ENCODE results near the gene APEH.

APEH gene

DNA sequence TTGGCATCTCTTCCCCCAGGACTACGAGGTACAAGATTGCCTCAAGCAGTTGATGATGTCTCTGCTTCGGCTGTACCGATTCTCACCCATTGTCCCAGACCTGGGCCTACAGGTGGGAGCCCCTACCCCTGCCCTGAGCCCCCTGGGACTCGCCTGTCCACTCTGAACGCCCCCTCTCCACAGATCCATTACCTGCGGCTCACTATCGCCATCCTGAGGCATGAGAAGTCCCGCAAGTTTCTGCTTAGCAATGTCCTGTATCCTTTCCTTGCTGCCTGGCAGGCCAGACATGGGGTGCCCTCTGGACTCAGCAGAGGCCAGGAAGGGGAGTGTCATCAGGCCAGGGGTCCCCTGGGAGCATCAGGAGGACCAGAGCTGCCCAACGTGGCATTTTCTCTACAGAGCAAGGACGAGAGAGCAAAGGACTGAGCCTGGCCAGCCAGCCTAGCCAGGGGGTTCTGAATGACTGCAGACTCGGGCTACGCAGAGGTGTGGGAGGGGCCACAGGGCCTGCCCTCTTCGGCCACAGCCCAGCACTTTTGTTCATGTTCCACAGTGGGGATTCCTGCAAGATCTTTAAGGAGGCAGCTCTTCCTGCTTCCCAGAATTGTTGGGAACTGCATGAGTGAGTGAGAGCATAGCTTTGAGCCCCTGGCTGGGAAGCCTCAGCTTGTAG, 26.4 kb downstream of the APEH start:
- Histone ChIP-seq H3K27me3 (ENCODE audit: control insufficient read depth, insufficient read depth, low read length) (no peaks in the 10 kb centered on the region), H3K36me3 (ENCODE audit: control insufficient read depth, insufficient read depth, low read length) (no peaks in the 10 kb centered on the region), H3K4me3 (ENCODE audit: low read length) (no peak overlapping the region), H3K9ac (ENCODE audit: low read length) (no peak overlapping the region), H3K4me1 (ENCODE audit: control insufficient read depth, insufficient read depth, low read length) (no peaks in the 10 kb centered on the region), H3K9me3 (ENCODE audit: control insufficient read depth, low read length) (no peaks in the 10 kb centered on the region)

DNA sequence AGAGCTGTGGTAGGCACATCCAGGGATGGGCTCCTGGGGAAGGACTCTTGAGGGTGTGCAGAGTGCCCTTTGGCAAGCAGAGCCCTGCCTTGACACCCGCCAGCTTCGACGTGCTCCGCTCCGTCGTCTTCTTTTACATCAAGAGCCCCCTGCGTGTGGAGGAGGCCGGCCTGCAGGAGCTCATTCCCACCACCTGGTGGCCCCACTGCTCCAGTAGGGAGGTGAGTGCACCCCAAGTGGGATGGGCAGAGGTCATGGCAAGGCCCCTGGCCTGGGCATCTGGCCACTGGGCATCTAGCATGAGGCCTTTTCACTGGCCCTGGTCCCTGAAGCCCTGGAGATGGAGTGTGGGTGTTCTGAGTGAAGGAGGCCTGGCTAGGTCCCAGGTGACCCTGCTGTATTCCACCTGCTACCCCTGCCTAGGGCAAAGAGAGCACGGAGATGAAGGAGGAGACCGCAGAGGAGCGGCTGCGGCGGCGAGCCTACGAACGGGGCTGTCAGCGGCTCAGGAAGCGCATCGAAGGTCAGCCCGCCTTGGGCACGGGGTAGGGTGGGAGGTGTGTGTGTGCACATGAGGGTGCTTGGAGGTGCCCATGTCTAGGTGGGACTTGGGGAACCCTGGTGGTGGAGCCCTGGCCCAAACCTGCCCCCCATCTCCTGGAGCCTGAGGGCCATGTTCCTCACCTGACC, 27.4 kb downstream of the APEH start:
- H3K9ac ChIP-seq (ENCODE audit: low read length): no peak overlapping the region

DNA sequence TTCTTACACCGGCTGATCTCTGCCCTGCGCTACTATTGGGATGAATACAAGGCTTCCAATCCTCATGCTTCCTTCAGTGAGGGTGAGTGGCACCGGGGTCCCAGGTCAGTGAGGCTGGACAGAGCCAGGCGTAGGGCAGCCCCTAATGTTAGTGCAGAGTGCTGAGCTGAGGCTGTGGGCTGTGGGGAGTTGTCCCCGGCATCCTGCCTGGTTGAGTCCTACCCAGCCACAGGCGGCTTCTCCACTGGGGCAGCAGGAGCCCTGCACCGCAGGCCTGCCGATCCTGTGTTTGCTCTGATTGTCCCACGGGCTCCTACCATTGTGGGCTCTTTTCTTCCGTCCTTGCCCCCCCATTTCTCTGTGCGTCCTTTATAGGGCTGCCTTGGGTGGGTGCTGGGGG, 28.5 kb downstream of the APEH start:
- H3K9ac ChIP-seq (ENCODE audit: low read length): no peak overlapping the region
- no peaks in the 10 kb centered on the region for H3K27me3 ChIP-seq (ENCODE audit: control insufficient read depth, insufficient read depth, low read length)
- no peak overlapping the region for H3K4me3 ChIP-seq (ENCODE audit: low read length)
- no peaks in the 10 kb centered on the region for H3K4me1 ChIP-seq (ENCODE audit: control insufficient read depth, insufficient read depth, low read length)
- H3K36me3 ChIP-seq (ENCODE audit: control insufficient read depth, insufficient read depth, low read length): no peaks in the 10 kb centered on the region
- H3K9me3 ChIP-seq (ENCODE audit: control insufficient read depth, low read length): no peaks in the 10 kb centered on the region

More for the DNA sequence above, 27.4 kb downstream of the APEH start:
- Histone ChIP-seq H3K4me1 (ENCODE audit: control insufficient read depth, insufficient read depth, low read length) (no peaks in the 10 kb centered on the region), H3K36me3 (ENCODE audit: control insufficient read depth, insufficient read depth, low read length) (no peaks in the 10 kb centered on the region), H3K27me3 (ENCODE audit: control insufficient read depth, insufficient read depth, low read length) (no peaks in the 10 kb centered on the region), H3K4me3 (ENCODE audit: low read length) (no peak overlapping the region), H3K9me3 (ENCODE audit: control insufficient read depth, low read length) (no peaks in the 10 kb centered on the region)

GRCh38 chr3:49703443-49703927, 29.3 kb downstream of the APEH start:
- H3K4me3 ChIP-seq (ENCODE audit: low read length): no peak overlapping the region
- no peaks in the 10 kb centered on the region for H3K9me3 ChIP-seq (ENCODE audit: control insufficient read depth, low read length)
- H3K4me1 ChIP-seq (ENCODE audit: control insufficient read depth, insufficient read depth, low read length): no peaks in the 10 kb centered on the region
- no peaks in the 10 kb centered on the region for H3K27me3 ChIP-seq (ENCODE audit: control insufficient read depth, insufficient read depth, low read length)
- no peaks in the 10 kb centered on the region for H3K36me3 ChIP-seq (ENCODE audit: control insufficient read depth, insufficient read depth, low read length)
- H3K9ac ChIP-seq (ENCODE audit: low read length): no peak overlapping the region

GRCh38 chr3:49703956-49704355, 29.8 kb downstream of the APEH start:
- H3K4me3 ChIP-seq (ENCODE audit: low read length): no peak overlapping the region
- H3K9ac ChIP-seq (ENCODE audit: low read length): no peak overlapping the region

DNA sequence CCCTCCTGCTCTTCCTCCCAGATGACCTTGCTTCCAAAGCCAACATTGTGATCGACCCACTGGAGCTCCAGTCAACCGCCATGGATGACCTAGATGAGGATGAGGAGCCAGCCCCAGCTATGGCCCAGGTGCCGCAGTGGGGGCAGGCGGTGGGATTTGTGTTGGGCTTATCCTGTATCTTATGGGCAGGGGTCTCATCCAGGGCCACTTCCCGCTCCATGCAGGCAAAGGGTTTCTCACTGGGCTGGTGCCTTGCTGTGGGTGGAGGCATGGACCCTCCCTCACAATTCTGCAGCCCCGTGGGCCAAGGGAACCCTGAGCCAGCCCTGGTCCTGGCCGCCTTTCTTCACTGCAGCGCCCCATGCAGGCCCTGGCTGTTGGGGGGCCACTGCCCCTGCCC, 30.5 kb downstream of the APEH start:
- Histone ChIP-seq H3K9me3 (ENCODE audit: control insufficient read depth, low read length) (no peaks in the 10 kb centered on the region), H3K9ac (ENCODE audit: low read length) (no peak overlapping the region), H3K36me3 (ENCODE audit: control insufficient read depth, insufficient read depth, low read length) (no peaks in the 10 kb centered on the region), H3K4me1 (ENCODE audit: control insufficient read depth, insufficient read depth, low read length) (no peaks in the 10 kb centered on the region), H3K27me3 (ENCODE audit: control insufficient read depth, insufficient read depth, low read length) (no peaks in the 10 kb centered on the region), H3K4me3 (ENCODE audit: low read length) (no peak overlapping the region)

More at GRCh38 chr3:49703956-49704355, 29.8 kb downstream of the APEH start:
- Histone ChIP-seq H3K27me3 (ENCODE audit: control insufficient read depth, insufficient read depth, low read length) (no peaks in the 10 kb centered on the region), H3K4me1 (ENCODE audit: control insufficient read depth, insufficient read depth, low read length) (no peaks in the 10 kb centered on the region), H3K9me3 (ENCODE audit: control insufficient read depth, low read length) (no peaks in the 10 kb centered on the region), H3K36me3 (ENCODE audit: control insufficient read depth, insufficient read depth, low read length) (no peaks in the 10 kb centered on the region)

GRCh38 chr3:49705390-49705960, 31.3 kb downstream of the APEH start:
- Histone ChIP-seq H3K9ac (ENCODE audit: low read length) (no peak overlapping the region), H3K4me1 (ENCODE audit: control insufficient read depth, insufficient read depth, low read length) (no peaks in the 10 kb centered on the region), H3K4me3 (ENCODE audit: low read length) (no peak overlapping the region), H3K9me3 (ENCODE audit: control insufficient read depth, low read length) (no peaks in the 10 kb centered on the region), H3K36me3 (ENCODE audit: control insufficient read depth, insufficient read depth, low read length) (no peaks in the 10 kb centered on the region), H3K27me3 (ENCODE audit: control insufficient read depth, insufficient read depth, low read length) (no peaks in the 10 kb centered on the region)

DNA sequence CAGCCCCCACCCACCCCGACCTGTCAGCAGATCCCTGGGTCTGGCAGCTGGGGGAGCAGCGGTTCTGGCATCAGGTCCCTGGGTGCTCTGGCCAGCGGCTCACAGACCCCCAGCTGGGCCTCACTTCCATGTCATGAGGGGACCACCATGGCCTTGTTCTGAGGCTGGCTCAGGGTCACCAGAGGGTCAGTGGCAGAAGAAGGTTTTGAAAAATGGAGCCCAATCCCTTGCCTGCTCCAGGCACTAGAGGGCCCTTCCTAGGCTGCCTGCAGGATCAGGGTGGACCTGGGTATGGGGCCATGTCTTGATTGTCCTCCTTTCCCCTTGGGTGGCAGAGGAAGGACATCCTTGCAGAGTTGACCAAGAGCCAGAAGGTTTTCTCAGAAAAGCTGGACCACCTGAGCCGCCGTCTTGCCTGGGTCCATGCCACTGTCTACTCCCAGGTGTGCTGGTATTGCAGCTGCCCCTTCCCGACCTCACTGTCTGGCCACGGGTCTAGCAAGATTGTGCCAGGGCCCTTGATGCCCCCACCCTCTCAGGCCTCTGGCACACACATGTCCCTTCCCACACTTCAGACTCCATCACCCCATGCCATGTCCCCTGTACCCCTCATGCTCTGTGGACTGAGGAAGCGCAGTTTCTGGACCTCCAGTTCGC, 32.4 kb downstream of the APEH start:
- H3K27me3 ChIP-seq (ENCODE audit: control insufficient read depth, insufficient read depth, low read length): no peaks in the 10 kb centered on the region
- no peak overlapping the region for H3K4me3 ChIP-seq (ENCODE audit: low read length)
- H3K36me3 ChIP-seq (ENCODE audit: control insufficient read depth, insufficient read depth, low read length): no peaks in the 10 kb centered on the region
- H3K9ac ChIP-seq (ENCODE audit: low read length): no peak overlapping the region
- no peaks in the 10 kb centered on the region for H3K4me1 ChIP-seq (ENCODE audit: control insufficient read depth, insufficient read depth, low read length)
- no peaks in the 10 kb centered on the region for H3K9me3 ChIP-seq (ENCODE audit: control insufficient read depth, low read length)

GRCh38 chr3:49707113-49707480, 32.9 kb downstream of the APEH start:
- H3K9me3 ChIP-seq (ENCODE audit: control insufficient read depth, low read length): no peaks in the 10 kb centered on the region
- no peaks in the 10 kb centered on the region for H3K36me3 ChIP-seq (ENCODE audit: control insufficient read depth, insufficient read depth, low read length)
- no peak overlapping the region for H3K4me3 ChIP-seq (ENCODE audit: low read length)
- no peaks in the 10 kb centered on the region for H3K27me3 ChIP-seq (ENCODE audit: control insufficient read depth, insufficient read depth, low read length)
- H3K9ac ChIP-seq (ENCODE audit: low read length): no peak overlapping the region
- H3K4me1 ChIP-seq (ENCODE audit: control insufficient read depth, insufficient read depth, low read length): no peaks in the 10 kb centered on the region

DNA sequence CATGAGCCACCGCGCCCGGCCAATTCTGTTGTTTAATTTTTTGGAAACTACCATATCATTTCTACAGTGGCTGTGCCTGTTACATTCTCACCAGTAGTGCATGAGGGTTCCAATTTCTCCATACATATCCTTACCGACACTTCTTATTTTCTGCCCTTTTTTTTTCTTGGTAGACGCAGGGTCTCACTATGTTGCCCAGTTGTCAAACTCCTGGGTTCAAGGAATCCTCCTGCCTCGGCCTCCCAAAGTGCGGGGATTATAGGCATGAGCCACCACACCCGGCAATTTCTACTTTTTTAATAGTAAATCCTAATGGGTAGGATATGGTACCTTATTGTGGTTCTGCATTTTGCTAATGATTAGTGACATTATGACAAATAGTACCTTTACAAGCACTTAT, 35.7 kb downstream of the APEH start:
- Histone ChIP-seq H3K36me3 (ENCODE audit: control insufficient read depth, insufficient read depth, low read length) (no peaks in the 10 kb centered on the region), H3K9ac (ENCODE audit: low read length) (no peak overlapping the region), H3K9me3 (ENCODE audit: control insufficient read depth, low read length) (no peaks in the 10 kb centered on the region), H3K4me3 (ENCODE audit: low read length) (no peak overlapping the region), H3K4me1 (ENCODE audit: control insufficient read depth, insufficient read depth, low read length) (no peaks in the 10 kb centered on the region), H3K27me3 (ENCODE audit: control insufficient read depth, insufficient read depth, low read length) (no peaks in the 10 kb centered on the region)

- Histone ChIP-seq H3K9ac (ENCODE audit: low read length) (no peak overlapping the region), H3K9me3 (ENCODE audit: control insufficient read depth, low read length) (no peaks in the 10 kb centered on the region), H3K27me3 (ENCODE audit: control insufficient read depth, insufficient read depth, low read length) (no peaks in the 10 kb centered on the region), H3K4me1 (ENCODE audit: control insufficient read depth, insufficient read depth, low read length) (no peaks in the 10 kb centered on the region), H3K36me3 (ENCODE audit: control insufficient read depth, insufficient read depth, low read length) (no peaks in the 10 kb centered on the region), H3K4me3 (ENCODE audit: low read length) (no peak overlapping the region)
These were observed 37.3 kb downstream of the APEH start for GRCh38 chr3:49711489-49711888.

DNA sequence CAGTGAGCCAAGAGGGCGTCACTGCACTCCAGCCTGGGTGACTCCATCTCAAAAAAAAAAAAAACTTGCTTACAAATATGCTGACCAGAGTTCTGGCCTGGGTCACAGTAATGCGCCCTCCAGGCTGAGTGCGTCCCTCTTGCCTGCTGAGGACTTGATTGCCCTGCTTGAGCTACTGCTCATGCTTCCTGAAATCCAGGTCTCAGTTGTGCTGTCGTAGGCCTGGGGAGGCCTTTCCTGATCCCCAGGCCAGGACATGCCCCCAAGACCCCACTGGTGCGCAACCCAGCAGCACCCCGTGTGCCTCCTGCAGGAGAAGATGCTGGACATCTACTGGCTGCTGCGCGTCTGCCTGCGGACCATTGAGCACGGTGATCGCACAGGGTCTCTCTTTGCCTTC, 38.0 kb downstream of the APEH start:
- Histone ChIP-seq H3K9me3 (ENCODE audit: control insufficient read depth, low read length) (no peaks in the 10 kb centered on the region), H3K27me3 (ENCODE audit: control insufficient read depth, insufficient read depth, low read length) (no peaks in the 10 kb centered on the region), H3K36me3 (ENCODE audit: control insufficient read depth, insufficient read depth, low read length) (no peaks in the 10 kb centered on the region), H3K4me1 (ENCODE audit: control insufficient read depth, insufficient read depth, low read length) (peaks cover under 1% of the 10 kb centered on the region), H3K9ac (ENCODE audit: low read length) (no peak overlapping the region), H3K4me3 (ENCODE audit: low read length) (no peak overlapping the region)
